HCT116 (cell line): ENCODE measurements around the gene RSAD2. TPM values are rescaled to one million over a fixed set of nuclear protein-coding genes. Genes with fewer than 3 reads are reported as not detected.

Experiments
- ATAC-seq: fragments of 200-7000 bp; cut with Tn5 transposase; 2 replicates; pipeline ENCODE4 v1.9.1; 2020; ENCODE audit warnings: mild to moderate bottlenecking, moderate library complexity
- BruUV-seq: library from RNA; stranded (reverse); fragments of 400-500 nt; replicated peaks from 2 replicates; lab custom pipeline; 2021; lab: Mats Ljungman, UMichigan
- CTCF ChIA-PET: fragments of 300-600 bp; sonication (Branson Sonifier 250); formaldehyde crosslinking; loops from one replicate; lab custom pipeline; 2021; ENCODE audit warnings: antibody characterized with exemption; lab: Charles Lee
- POLR2A ChIA-PET: fragments of 300-600, 350-600 bp; sonication (Branson Sonifier 250); formaldehyde crosslinking; loops from one replicate; lab custom pipeline; 2021; ENCODE audit warnings: antibody characterized with exemption; lab: Charles Lee
- RAD21 ChIA-PET, 2 experiments: fragments of 300-600 bp; sonication (Branson Sonifier 250); formaldehyde crosslinking; loops; one replicate each; lab custom pipeline; 2023; ENCODE audit warnings: low total read pairs in 2 of 2; ENCODE audit not compliant: uncharacterized antibody in 2 of 2, unreplicated experiment in 2 of 2, low non-redundant PET in 1 of 2; lab: Charles Lee
- DNase-seq: peaks from one replicate; pipeline ENCODE4 v3.0.0-alpha.2; 2010; ENCODE audit warnings: low read depth, low spot score
- H2AFZ ChIP-seq: fragments of 200-600 bp; shearing (Covaris generic), sonication (generic); 2 replicates; pipeline ENCODE4 v1.6.1; 2017; ENCODE audit warnings: low read depth, mixed run types, mixed read lengths, antibody characterized with exemption, low read length; ENCODE audit not compliant: poor library complexity, severe bottlenecking
- H3K27ac ChIP-seq: 2 replicates; pipeline ENCODE4 v1.5.1; 2012; ENCODE audit warnings: low read depth, low read length
- H3K27me3 ChIP-seq: fragments of 200-600 bp; sonication (generic); 2 replicates; pipeline ENCODE4 v1.6.1; 2016; ENCODE audit warnings: mixed run types, low read length, mixed read lengths; ENCODE audit not compliant: insufficient read depth
- H3K36me3 ChIP-seq, 2 experiments: fragments of 200-500 bp in 1 of 2; fragments of 200-600 bp in 1 of 2; sonication (Bioruptor generic) in 1 of 2; sonication (generic) in 1 of 2; 2 replicates each; pipeline versions ENCODE4 v1.5.1 to v1.6.1; 2014 to 2016; ENCODE audit warnings: low read length in 2 of 2, inconsistent platforms in 1 of 2, mixed read lengths in 1 of 2, mixed run types in 1 of 2; ENCODE audit not compliant: insufficient read depth in 2 of 2, control insufficient read depth in 1 of 2
- H3K4me1 ChIP-seq, 2 experiments: fragments of 200-600 bp in 1 of 2; sonication (generic) in 1 of 2; 2 replicates each; pipeline versions ENCODE4 v1.5.1 to v1.6.1; 2012 to 2017; ENCODE audit warnings: low read length in 2 of 2, inconsistent platforms in 1 of 2, mild to moderate bottlenecking in 1 of 2, mixed read lengths in 1 of 2, mixed run types in 1 of 2, moderate library complexity in 1 of 2; ENCODE audit not compliant: insufficient read depth in 2 of 2, control insufficient read depth in 1 of 2
- H3K4me2 ChIP-seq: fragments of 200-600 bp; sonication (generic); 2 replicates; pipeline ENCODE4 v1.6.1; 2017; ENCODE audit warnings: mixed run types, low read length, mixed read lengths
- H3K4me3 ChIP-seq, 2 experiments: fragments of 200-600 bp in 1 of 2; sonication (generic) in 1 of 2; replicated peaks in 1 of 2; 2 replicates each; pipeline ENCODE4 v1.5.1; 2011 to 2016; ENCODE audit warnings: low read length in 2 of 2, control low read depth in 1 of 2, low read depth in 1 of 2, mild to moderate bottlenecking in 1 of 2, mixed read lengths in 1 of 2, mixed run types in 1 of 2
- H3K79me2 ChIP-seq: fragments of 200-600 bp; sonication (generic); 2 replicates; pipeline ENCODE4 v1.6.1; 2017; ENCODE audit warnings: mild to moderate bottlenecking, mixed run types, low read length, moderate library complexity, mixed read lengths; ENCODE audit not compliant: insufficient read depth
- H3K9ac ChIP-seq: fragments of 200-600 bp; sonication (generic); 2 replicates; pipeline ENCODE4 v1.6.1; 2016; ENCODE audit warnings: low read length, mixed read lengths
- H3K9me2 ChIP-seq: fragments of 200-600 bp; sonication (generic), shearing (Covaris generic); 2 replicates; pipeline ENCODE4 v1.6.1; 2017; ENCODE audit warnings: mixed run types, mild to moderate bottlenecking, moderate library complexity; ENCODE audit not compliant: insufficient read depth
- H3K9me3 ChIP-seq, 2 experiments: fragments of 200-500 bp in 1 of 2; fragments of 200-600 bp in 1 of 2; sonication (Bioruptor generic) in 1 of 2; sonication (generic) in 1 of 2; 2 replicates each; pipeline ENCODE4 v1.6.1; 2014 to 2017; ENCODE audit warnings: low read length in 2 of 2, mixed read lengths in 2 of 2, inconsistent platforms in 1 of 2, low read depth in 1 of 2, mild to moderate bottlenecking in 1 of 2, mixed run types in 1 of 2, moderate library complexity in 1 of 2; ENCODE audit not compliant: control insufficient read depth in 1 of 2, insufficient read depth in 1 of 2
- H4K20me1 ChIP-seq: fragments of 200-600 bp; sonication (generic), shearing (Covaris generic); 2 replicates; pipeline ENCODE4 v1.6.1; 2017; ENCODE audit warnings: mixed run types, mild to moderate bottlenecking, moderate library complexity; ENCODE audit not compliant: insufficient read depth
- ATF3 ChIP-seq: IDR thresholded peaks from 2 replicates; pipeline ENCODE4 v1.6.1; 2012
- CBX3 ChIP-seq: IDR thresholded peaks from 2 replicates; pipeline ENCODE4 v1.6.1; 2012; ENCODE audit warnings: low read depth
- EZH2phosphoT487 ChIP-seq: fragments of 200-600 bp; IDR thresholded peaks from 2 replicates; pipeline ENCODE4 v1.6.1; 2018; ENCODE audit warnings: antibody characterized with exemption, borderline replicate concordance
- FOSL1 ChIP-seq: IDR thresholded peaks from 2 replicates; pipeline ENCODE4 v1.6.1; 2012; ENCODE audit warnings: low read depth
- POLR2A ChIP-seq: IDR thresholded peaks from 2 replicates; pipeline ENCODE4 v1.7.0; 2011; ENCODE audit warnings: borderline replicate concordance; ENCODE audit not compliant: insufficient read depth, insufficient read length; ENCODE audit errors: extremely low read depth
- RAD21 ChIP-seq: IDR thresholded peaks from 2 replicates; pipeline ENCODE4 v1.6.1; 2012; ENCODE audit warnings: low read depth, mild to moderate bottlenecking
- SP1 ChIP-seq: IDR thresholded peaks from 2 replicates; pipeline ENCODE4 v1.6.1; 2012; ENCODE audit warnings: low read depth
- SRF ChIP-seq: IDR thresholded peaks from 2 replicates; pipeline ENCODE4 v1.6.1; 2012; ENCODE audit warnings: low read depth
- ZFX ChIP-seq: fragments of 450-650 bp; IDR thresholded peaks from 2 replicates; pipeline ENCODE4 v1.6.1; 2017
- intact Hi-C: fragments of 100-400 bp; cut with micrococcal nuclease; formaldehyde crosslinking; loops from 2 replicates; pipeline ENCODE4 v1.10.0; 2022
- total RNA-seq: library from RNA; stranded (reverse); gene quantifications from one replicate; pipeline ENCODE4 v1.2.1, GENCODE V29; 2021; ENCODE audit not compliant: unreplicated experiment
- TF ChIP-seq, protein P1 (sequence below): IDR thresholded peaks from 2 replicates; pipeline ENCODE4 v1.6.1; 2012
- TF ChIP-seq, protein P2 (sequence below): IDR thresholded peaks from 2 replicates; pipeline ENCODE4 v1.6.1; 2011; ENCODE audit warnings: mild to moderate bottlenecking, low read length, moderate library complexity; ENCODE audit not compliant: insufficient replicate concordance; ENCODE audit errors: extremely low read depth

RSAD2 gene
- total RNA-seq, 1 experiment from 2014 or later: not detected

DNA sequence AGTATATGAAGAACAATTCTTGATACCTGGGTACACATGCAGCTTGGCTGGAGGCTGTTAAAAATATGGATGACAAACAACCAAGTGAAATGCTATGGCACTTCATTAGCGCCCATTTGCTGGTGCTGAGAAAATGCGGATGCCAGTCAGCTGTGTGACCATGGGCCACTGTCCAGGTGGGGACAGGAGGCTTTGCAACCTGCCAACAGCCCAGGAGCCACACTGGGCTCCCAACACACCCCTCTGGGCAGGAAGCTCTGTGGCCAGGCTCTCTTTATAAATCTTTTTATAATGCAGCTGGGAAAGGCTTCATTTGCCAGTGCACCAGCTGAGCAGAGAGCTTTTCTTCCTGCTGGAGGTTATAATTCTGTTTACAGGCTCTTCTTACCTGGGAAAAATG, 59.6 kb downstream of the RSAD2 start:
- no peak overlapping the region for H3K4me2 ChIP-seq
- H3K4me3 ChIP-seq: no peak overlapping the region
- H3K36me3 ChIP-seq: no peaks in the 10 kb centered on the region
- H4K20me1 ChIP-seq: no peaks in the 10 kb centered on the region
- no peak overlapping the region for H3K27ac ChIP-seq
- intact Hi-C loops: no loop called here
- ChIA-PET CTCF (no interaction called here), RAD21 (no interaction called here), POLR2A (no interaction called here)
- no peak for ATAC-seq
- H3K4me1 ChIP-seq: no peaks in the 10 kb centered on the region
- no peak for DNase-seq
- no peaks in the 10 kb centered on the region for H3K9me2 ChIP-seq
- no peak for TF ChIP-seq SRF
- no peak for TF ChIP-seq CBX3
- TF ChIP-seq, protein P1, sequence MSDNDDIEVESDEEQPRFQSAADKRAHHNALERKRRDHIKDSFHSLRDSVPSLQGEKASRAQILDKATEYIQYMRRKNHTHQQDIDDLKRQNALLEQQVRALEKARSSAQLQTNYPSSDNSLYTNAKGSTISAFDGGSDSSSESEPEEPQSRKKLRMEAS: no peak
- no peak for TF ChIP-seq ZFX
- no peak for TF ChIP-seq FOSL1
- TF ChIP-seq POLR2A: no peak
- TF ChIP-seq, protein P2, sequence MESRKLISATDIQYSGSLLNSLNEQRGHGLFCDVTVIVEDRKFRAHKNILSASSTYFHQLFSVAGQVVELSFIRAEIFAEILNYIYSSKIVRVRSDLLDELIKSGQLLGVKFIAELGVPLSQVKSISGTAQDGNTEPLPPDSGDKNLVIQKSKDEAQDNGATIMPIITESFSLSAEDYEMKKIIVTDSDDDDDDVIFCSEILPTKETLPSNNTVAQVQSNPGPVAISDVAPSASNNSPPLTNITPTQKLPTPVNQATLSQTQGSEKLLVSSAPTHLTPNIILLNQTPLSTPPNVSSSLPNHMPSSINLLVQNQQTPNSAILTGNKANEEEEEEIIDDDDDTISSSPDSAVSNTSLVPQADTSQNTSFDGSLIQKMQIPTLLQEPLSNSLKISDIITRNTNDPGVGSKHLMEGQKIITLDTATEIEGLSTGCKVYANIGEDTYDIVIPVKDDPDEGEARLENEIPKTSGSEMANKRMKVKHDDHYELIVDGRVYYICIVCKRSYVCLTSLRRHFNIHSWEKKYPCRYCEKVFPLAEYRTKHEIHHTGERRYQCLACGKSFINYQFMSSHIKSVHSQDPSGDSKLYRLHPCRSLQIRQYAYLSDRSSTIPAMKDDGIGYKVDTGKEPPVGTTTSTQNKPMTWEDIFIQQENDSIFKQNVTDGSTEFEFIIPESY: no peak
- no peak for TF ChIP-seq ATF3
- TF ChIP-seq RAD21: no peak
- TF ChIP-seq EZH2phosphoT487: no peak
- no peak for TF ChIP-seq SP1
- no peaks in the 10 kb centered on the region for H3K9me3 ChIP-seq
- no peaks in the 10 kb centered on the region for H3K27me3 ChIP-seq
- no peak overlapping the region for H3K9ac ChIP-seq
- BruUV-seq: no TSS peak
- no peak overlapping the region for H2AFZ ChIP-seq
- H3K79me2 ChIP-seq: peaks cover 6% of the 10 kb centered on the region; the same call in 1 of the 2 replicates
